Esophagus squamous epithelium (tissue), 5 donors: ENCODE data around the gene DEGS1. TPM values are rescaled to one million over a fixed set of nuclear protein-coding genes. Genes with fewer than 3 reads are reported as not detected.

Experiments
- DNase-seq: peaks from one replicate; lab custom pipeline; 2025; lab: John Stamatoyannopoulos, UW
- H3K27ac ChIP-seq, 4 donors: fragments of 200-600 bp; sonication (generic); one replicate each; pipeline ENCODE4 v1.5.1; 2016 to 2019; ENCODE audit warnings: mild to moderate bottlenecking in 1 of 4
- H3K27me3 ChIP-seq, 4 donors: fragments of 200-600 bp; sonication (generic); 1 replicate in 3 of 4; 2 replicates in 1 of 4; pipeline versions ENCODE4 v1.5.1 to v1.6.0; 2017 to 2021; ENCODE audit warnings: antibody characterized with exemption in 1 of 4
- H3K36me3 ChIP-seq, 3 donors: fragments of 200-600 bp; sonication (generic); one replicate each; pipeline ENCODE4 v1.5.1; 2016 to 2019
- H3K4me1 ChIP-seq, 3 donors: fragments of 200-600 bp; sonication (generic); one replicate each; pipeline ENCODE4 v1.5.1; 2017 to 2019
- H3K4me3 ChIP-seq, 4 donors: fragments of 200-600 bp; sonication (generic); 1 replicate in 3 of 4; 2 replicates in 1 of 4; pipeline ENCODE4 v1.5.1; 2016 to 2019; ENCODE audit warnings: mild to moderate bottlenecking in 2 of 4, moderate library complexity in 1 of 4
- H3K9me3 ChIP-seq, 3 donors: fragments of 200-600 bp; sonication (generic); one replicate each; pipeline ENCODE4 v1.5.1; 2016 to 2019
- CTCF ChIP-seq, 6 experiments: fragments of 450-650 bp in 4 of 6; fragments of 200-600 bp in 2 of 6; sonication (generic) in 2 of 6; IDR thresholded peaks; one replicate each; pipeline ENCODE4 v1.5.1; 2016 to 2019; ENCODE audit warnings: antibody characterized with exemption in 6 of 6, mild to moderate bottlenecking in 4 of 6, moderate library complexity in 4 of 6
- POLR2A ChIP-seq, 4 donors: fragments of 450-650 bp; IDR thresholded peaks; one replicate each; pipeline ENCODE4 v1.6.1; 2017; ENCODE audit warnings: antibody characterized with exemption in 4 of 4, mild to moderate bottlenecking in 4 of 4, moderate library complexity in 3 of 4
- WGBS, 2 donors: methylation state at CpG; one replicate each; pipeline ENCODE4 v1.1.5; 2018; 5-methylcytosine and 5-hydroxymethylcytosine counted together
- intact Hi-C: fragments of 100-400 bp; cut with DNase I; formaldehyde crosslinking; loops from one replicate; pipeline ENCODE4 v1.15.0; 2022
- total RNA-seq, 4 donors: library from RNA; depleted of rRNA; stranded (reverse); fragments of >200 nt; gene quantifications; one replicate each; pipeline ENCODE4 v1.1.0, GENCODE V29; 2016
- donor health status: DM: yes; HTN: yes; CAD: no.

Gene DEGS1
- total RNA-seq, 4 donors from 2014 or later = 50.2 to 93.3 (median 67.8) TPM

GRCh38 chr1:224199679-224200078 lies 16.6 kb downstream of the DEGS1 start:
- no peaks in the 10 kb centered on the region for H3K27me3 ChIP-seq
- H3K27ac ChIP-seq = peak overlapping the region in 3 of 4 donors; percentile 48 to 53 (median 50)
- TF ChIP-seq POLR2A (IDR thresholded peaks at IDR 0.05) (no peak), CTCF (IDR thresholded peaks at IDR 0.05) (no peak)
- H3K4me1 ChIP-seq = peaks cover 11 to 77% (median 22%) of the 10 kb centered on the region in 3 donors
- no peaks in the 10 kb centered on the region for H3K9me3 ChIP-seq
- intact Hi-C loops = no loop called here
- WGBS, 2 donors = 45 to 52% methylated on average over 2 of the region's 2 CpGs
- H3K4me3 ChIP-seq = no peak overlapping the region
- peaks cover 0 to 7% (median 0%) of the 10 kb centered on the region in 3 donors for H3K36me3 ChIP-seq
- DNase-seq = no peak

- 60 to 91% methylated on average over 2 to 5 of the region's 5 CpGs for WGBS, 2 donors
- intact Hi-C loops = no loop called here
- Histone ChIP-seq H3K4me3 (no peak overlapping the region), H3K27ac (no peak overlapping the region), H3K9me3 (no peaks in the 10 kb centered on the region), H3K36me3 (no peaks in the 10 kb centered on the region), H3K27me3 (no peaks in the 10 kb centered on the region), H3K4me1 (peaks cover 13 to 70% (median 30%) of the 10 kb centered on the region in 3 donors)
- no peak for TF ChIP-seq CTCF (IDR thresholded peaks at IDR 0.05)
- no peak for TF ChIP-seq POLR2A (IDR thresholded peaks at IDR 0.05)
- no peak for DNase-seq
These were observed 18.3 kb downstream of the DEGS1 start for GRCh38 chr1:224201383-224201782.

- intact Hi-C loops = no loop called here
- H3K4me3 ChIP-seq = no peak overlapping the region
- 87 to 88% methylated on average over 4 of the region's 4 CpGs for WGBS, 2 donors
- H3K36me3 ChIP-seq = no peaks in the 10 kb centered on the region
- H3K27ac ChIP-seq = no peak overlapping the region
- no peak for TF ChIP-seq CTCF (IDR thresholded peaks at IDR 0.05)
- DNase-seq = no peak
- H3K9me3 ChIP-seq = no peaks in the 10 kb centered on the region
- peaks cover 13 to 65% (median 30%) of the 10 kb centered on the region in 3 donors for H3K4me1 ChIP-seq
- H3K27me3 ChIP-seq = no peaks in the 10 kb centered on the region
These were observed 18.8 kb downstream of the DEGS1 start for GRCh38 chr1:224201853-224202252.

- WGBS, 2 donors = 59 to 60% methylated on average over 7 to 8 of the region's 8 CpGs
These were observed 20.4 kb downstream of the DEGS1 start for GRCh38 chr1:224203243-224204016.

More at GRCh38 chr1:224203243-224204016, 20.4 kb downstream of the DEGS1 start:
- no peak for TF ChIP-seq POLR2A (IDR thresholded peaks at IDR 0.05)
- TF ChIP-seq CTCF (IDR thresholded peaks at IDR 0.05) = no peak
- Histone ChIP-seq H3K9me3 (no peaks in the 10 kb centered on the region), H3K4me3 (no peak overlapping the region), H3K36me3 (no peaks in the 10 kb centered on the region), H3K4me1 (peaks cover 13 to 49% (median 27%) of the 10 kb centered on the region in 3 donors), H3K27ac (peak overlapping the region in 2 of 4 donors; percentile 1 to 36), H3K27me3 (no peaks in the 10 kb centered on the region)
- DNase-seq = no peak
- intact Hi-C loops = no loop called here
